HG02973 (cell line): ENCODE measurements around the gene FEV.

Source experiments
- ATAC-seq: cut with Tn5 transposase; IDR thresholded peaks from one replicate; pipeline ENCODE4 v1.9.1; 2021; ENCODE audit warnings: moderate library complexity; ENCODE audit not compliant: unreplicated experiment

The FEV gene

GRCh38 chr2:219017201-219017931 is 32.4 kb upstream of the FEV start:
- no peak for ATAC-seq

- no peak for ATAC-seq
Observed at GRCh38 chr2:219016721-219017120, 31.7 kb upstream of the FEV start.

GRCh38 chr2:219010873-219011272 is 25.9 kb upstream of the FEV start:
- no peak for ATAC-seq

DNA sequence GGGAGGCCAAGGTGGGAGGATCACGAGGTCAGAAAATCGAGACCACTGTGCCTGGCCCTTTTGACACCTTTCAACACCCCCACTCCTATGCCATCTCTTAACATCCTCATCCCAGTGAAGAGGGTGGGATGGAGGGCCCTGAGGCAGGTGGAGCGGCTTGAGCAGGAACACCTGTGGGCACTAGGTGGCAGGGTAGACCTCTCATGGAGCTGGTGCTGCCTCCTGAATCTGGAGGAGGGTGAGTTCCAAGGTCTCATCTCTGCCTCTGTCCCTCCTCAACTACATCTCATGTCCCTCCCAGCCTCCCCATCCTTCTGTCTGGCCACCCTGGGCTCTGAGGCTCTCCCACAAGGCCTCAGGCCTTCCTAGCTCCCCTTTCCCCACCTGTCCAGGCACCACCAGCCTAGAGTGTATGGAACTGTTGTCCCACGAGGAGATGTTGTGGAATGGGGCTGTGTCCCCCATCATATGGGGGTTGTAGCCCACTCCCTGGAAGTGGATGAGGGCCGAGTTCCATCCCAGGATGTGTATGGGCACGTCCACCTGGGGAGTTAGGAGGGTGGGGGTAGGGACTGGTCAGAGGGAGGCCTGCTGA is 25.3 kb upstream of the FEV start:
- ATAC-seq = no peak

- no peak for ATAC-seq
Observed at GRCh38 chr2:219009294-219009693, 24.3 kb upstream of the FEV start.

GRCh38 chr2:219003979-219004378 is 19.0 kb upstream of the FEV start:
- ATAC-seq = no peak

- no peak for ATAC-seq
Observed at GRCh38 chr2:219003267-219003634, 18.3 kb upstream of the FEV start.

DNA sequence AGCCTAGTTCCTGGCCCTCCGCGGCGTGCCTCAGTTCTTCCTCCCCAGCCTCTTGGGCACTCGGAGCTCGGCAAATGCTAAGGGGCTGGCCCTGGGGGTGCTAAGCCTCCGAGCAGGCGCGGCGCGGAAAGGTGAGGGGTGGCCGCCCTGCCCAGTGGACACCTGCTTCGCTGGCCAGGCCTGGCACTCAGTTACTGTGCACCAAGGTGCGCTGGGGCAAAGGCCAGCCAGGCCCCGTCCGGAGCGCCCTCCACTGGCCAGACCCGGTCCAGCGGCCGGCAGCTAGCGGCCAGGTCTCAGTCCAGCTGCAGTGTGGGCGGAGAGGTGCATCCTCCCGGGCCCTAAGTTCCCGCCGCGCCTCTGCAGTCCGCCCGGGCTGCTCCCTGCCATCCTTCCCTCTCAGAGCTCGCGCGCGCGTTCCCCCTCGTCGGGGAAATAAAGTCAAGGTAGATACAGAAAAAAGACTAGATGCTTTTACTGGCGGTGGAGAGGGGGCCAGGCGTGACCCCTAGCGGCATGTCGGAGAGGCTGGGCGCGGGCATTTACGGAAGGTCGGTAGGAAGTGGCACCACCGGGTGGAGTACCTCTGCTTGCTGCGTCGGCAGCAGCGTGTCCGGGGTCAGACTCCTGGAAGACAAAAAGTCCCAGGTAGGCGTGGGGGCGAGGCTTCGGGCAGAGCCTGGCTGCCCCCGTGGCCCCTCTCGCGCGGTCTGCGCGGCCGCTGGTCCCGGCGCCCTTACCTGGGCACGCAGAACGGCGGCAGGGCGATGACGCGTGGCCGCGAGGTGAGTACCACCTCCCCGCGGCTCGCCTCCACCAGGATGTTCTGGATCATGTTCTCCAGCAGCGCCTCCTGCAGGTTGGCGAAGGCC is 17.6 kb upstream of the FEV start:
- no peak for ATAC-seq

- no peak for ATAC-seq
Observed at GRCh38 chr2:219001577-219002394, 16.8 kb upstream of the FEV start.

DNA sequence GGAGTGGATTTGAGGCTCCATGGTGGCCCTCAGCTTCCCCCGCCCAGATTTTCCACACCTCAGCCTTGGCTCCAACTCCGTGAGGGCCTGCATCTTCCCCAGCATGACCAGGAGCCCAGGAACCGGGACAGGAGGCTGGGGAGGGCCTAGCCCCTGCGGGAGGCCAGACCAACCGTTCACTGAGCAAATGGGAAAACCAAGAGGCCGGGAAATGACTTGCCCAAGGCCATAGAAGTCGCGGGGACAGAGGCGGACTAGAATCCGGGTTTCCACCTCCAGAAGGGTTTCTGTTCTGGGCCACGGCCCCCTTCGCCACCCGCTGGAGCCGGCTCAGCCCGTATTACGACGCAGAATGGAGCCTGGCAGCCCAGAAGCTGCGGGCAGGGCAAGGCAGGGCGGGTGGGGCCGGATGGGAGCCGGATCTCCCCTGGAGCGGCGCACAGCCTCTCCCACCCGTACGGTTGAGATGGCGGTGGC is 16.2 kb upstream of the FEV start:
- no peak for ATAC-seq

- ATAC-seq = no peak
Observed at GRCh38 chr2:219000569-219000960, 15.6 kb upstream of the FEV start.

DNA sequence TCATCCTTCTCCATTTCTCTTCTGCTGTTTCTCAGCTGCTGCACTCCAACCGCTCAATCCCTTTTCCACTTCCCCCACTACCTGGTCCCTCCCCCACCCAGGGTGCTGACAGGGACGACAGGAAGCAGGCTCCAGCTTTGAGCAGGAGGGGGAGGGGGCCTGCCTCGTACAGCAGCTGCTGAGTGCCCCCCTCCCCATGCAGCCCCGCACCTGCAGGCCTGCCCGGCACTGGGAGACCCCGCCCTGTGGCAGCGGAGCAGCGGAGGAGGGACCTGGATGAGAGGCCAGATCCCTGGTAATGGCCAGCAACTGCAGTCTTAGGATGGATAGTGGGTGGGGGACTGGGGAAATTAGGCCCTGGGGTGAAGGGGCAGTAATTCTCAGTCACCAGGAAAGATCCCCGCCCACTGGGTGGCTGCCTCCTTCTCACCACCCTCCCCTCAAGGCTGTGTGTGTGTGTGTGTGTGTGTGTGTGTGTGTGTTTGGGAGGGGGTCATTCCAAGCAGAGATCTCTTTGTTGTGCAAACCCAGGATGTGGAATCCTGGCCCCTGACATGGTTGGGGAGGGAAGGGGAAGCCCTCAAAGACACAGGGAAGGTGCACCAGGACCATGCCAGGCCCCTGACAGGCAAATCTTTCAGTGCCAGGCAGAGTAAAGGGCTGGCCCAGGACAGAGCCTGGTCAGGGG is 15.0 kb upstream of the FEV start:
- no peak for ATAC-seq

DNA sequence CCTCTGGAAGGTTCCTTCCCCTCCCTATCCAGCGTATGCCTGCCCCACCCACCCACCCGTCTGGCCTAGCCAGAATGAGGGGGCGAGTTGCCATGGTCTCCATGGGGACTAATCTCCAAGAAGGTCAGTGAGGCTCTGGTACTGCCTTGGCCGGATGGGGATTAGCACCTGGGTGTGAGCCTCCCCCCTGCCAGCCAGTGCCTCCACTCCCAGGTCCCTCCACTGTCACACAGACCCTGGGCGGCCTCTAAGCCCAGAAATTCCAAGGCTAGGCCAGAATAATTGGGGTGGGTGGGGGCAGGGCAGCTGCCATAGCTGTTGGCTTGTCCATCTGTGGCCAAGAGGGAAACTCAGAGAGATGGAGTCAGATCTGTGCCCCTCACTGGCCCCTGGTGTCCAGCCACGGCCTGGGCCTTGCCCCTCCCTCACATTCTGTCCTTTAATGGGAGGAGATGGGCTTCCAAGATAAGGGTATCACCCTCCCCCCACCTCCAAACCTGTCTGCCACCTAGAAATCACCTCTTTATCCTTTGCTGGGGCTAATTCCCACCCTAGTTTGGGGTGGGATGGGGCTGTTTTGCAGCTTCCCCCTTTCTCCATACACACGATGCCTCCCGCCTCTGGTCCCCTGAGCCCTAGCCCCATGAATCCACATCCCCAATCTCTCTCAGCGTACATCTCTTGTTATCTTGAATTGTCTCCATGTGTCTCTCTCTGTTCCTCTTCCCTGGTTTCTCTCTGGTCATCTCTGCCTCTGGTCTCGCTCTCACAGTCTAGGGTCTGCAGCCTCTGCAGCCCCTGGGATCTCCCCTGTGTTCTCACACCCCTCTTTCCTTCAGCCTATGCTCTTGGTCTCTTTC is 14.3 kb upstream of the FEV start:
- ATAC-seq = no peak

- no peak for ATAC-seq
Observed at GRCh38 chr2:218998414-218999002, 13.5 kb upstream of the FEV start.

DNA sequence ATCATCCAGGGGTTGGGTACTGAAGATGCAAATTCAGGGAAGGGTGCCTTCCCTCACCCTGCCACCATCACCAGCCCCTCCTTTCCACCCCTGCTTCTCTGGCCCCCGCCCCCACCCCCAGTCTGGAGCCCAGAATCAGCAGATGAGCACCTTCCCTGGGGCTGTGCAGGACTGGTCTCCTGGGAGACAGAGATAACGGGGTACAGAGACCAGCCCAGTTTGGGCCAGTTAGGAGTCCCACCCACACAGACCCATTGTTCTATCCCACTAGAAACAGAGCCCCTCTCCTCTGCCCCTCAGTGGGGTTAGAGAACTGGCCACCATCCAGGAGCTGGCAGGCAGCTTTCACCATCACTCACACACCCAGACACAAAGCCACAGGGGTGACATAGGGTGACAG is 12.7 kb upstream of the FEV start:
- no peak for ATAC-seq

DNA sequence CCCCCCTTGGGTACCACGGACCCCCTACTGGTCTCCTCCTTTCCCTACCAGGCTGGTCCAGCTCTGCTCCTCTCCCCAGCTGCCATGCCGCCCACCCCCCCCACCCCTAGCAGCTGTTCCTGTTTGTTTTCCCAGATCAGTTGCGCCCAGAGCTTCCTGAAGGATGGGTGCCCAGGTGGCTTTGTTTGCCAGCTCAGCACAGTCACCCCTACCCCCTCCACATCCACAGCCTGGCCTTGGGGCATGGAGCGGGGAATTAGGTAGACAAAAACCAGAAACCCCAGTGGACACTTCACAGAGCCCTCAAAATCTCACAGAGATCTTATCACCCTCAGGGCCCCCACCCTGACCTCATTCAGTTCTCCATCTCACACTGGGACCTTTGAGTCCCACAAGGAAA is 12.0 kb upstream of the FEV start:
- no peak for ATAC-seq

GRCh38 chr2:218995972-218996711 is 11.2 kb upstream of the FEV start:
- no peak for ATAC-seq

DNA sequence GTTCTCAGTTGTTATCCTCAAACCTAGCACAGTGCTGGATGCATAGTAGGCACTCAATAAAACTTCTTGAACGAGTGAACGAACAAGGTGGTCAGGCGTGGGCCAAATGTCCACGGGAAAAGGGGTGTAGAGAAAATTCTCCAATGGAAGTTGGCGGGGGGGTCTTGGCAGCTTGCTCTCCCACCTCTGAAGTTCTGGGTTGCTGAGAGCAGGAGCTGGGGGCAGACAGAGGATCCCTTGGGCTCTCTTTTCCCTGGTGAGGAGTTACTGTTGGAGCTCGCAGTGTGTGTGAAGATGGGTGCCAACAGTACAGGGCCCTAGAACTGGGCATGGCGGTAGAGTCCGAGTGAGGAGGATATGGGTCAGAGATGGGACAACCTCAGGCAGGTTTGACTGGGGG is 10.6 kb upstream of the FEV start:
- no peak for ATAC-seq
